HG03139 (cell line): Measurements from ENCODE around the gene FAM124B.
"Not testable (repeated sequence)": the region's sequence is repeated elsewhere in the genome, so short reads cannot be mapped to it uniquely, and the experiment has no call there.

Experiments used
- ATAC-seq: cut with Tn5 transposase; IDR thresholded peaks from one replicate; pipeline ENCODE4 v1.9.1; 2021; ENCODE audit not compliant: unreplicated experiment

FAM124B gene

DNA sequence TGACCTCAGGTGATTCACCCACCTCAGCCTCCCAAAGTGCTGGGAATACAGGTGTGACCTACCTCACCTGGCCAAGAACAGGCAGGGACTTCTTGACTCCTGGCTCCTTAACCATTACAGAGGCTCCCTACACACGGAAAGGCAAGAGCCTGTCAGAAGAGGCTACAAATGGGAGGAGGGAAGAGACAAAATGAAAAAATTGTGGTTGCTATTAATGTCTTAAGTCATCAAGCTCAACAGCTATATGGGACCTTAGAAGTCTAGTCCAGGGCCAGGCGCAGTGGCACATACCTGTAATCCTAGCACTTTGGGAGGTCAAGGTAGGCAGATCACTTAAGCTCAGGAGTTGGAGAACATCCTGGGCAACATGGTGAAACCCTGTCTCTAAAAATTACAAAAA, 11.5 kb upstream of the FAM124B start:
- no peak for ATAC-seq

DNA sequence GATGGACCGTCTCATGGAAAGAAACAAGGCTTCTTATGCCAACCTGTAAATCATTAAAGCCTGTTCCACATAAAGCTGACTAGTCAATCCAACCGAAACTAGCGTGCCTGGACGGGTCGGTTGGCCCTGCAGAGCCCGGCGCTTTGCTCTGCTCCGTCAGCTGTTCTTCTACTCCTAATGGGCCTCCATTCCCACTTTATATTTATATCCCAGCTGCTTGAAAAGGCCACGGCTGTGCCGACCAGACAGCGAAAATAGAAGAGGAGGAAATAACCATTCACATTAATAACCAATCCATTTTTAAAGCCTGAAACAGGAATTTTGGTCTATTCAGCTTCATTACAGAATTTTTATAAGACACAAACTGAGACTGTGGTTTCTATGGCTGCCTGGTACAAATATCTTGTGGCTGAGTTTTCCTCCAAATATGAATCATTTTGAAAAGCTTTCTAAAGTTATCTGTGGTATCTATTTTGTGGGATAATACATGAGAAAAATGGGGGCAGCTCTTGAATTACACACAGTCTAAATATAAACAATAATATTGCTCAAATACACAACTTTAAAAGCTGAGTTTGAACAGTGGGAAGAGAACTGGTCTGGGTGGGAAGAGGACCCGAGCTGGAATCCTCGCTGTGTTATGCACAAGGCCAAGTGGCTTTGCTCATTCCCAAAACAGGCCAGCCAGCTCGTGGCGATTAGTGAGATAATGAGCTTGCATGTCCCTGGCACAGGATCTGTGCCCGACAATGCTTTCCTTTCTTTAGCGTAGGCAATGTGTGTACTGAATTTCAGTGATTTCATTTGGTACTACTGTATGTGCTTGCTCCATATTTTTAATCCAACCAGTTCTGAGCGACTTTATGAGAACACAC, 10.5 kb upstream of the FAM124B start:
- ATAC-seq = no peak

DNA sequence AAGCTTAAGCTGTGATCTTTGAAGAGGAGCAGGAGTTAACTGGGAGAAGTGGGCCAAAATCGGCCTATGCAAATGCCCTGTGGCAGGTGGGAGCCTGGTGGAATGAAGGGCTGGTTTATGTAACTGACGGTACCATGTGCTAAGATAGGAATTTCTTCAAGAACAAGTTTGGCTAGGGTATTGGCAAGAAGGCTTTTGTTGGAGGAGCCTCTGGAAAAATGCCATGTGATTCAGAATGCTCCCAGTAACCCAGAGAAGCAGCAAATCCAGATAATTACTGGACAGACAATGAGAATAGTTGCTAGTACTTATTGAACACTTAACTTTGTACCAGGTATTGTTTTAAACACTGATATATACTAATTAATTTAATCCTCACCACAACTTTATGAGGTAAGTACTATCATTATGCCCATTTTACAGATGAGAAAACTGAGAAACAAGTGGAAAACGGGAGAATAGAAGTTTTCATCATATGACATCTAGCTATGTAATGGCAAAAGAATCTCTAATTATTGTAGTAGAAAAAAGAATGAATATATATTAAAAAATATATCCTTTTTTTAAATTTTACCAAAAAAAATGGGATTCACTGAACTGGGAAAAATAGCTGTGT, 9.1 kb upstream of the FAM124B start:
- no peak for ATAC-seq

GRCh38 chr2:224408676-224409075, 6.8 kb upstream of the FAM124B start:
- no peak for ATAC-seq

- no peak for ATAC-seq
These were observed 5.4 kb upstream of the FAM124B start for GRCh38 chr2:224407241-224407701.

DNA sequence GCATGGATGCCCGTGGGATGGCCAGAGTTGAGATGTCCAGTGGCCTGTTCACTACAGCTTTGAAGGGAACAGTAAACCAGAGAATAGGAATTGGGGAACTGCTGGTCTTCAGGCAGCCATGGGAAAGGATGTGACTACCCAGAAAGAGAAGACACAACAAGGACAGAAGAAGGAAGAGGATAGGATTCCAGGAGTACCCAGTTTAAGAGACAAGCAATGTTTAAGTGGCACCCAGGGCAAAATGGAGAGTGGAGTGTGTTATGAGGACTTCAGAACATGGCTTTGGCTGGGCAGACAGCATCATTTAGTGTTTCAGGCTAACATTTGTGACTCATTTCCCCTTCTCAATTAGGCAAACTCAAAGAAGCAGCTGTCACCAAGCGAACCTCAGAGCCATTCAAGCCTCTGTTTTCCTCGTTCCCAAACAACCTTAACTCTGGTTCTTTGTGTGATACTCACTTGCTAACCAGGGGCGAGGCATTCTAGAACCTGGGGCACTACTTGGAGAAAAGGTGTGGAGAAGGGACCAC, 4.0 kb upstream of the FAM124B start:
- no peak for ATAC-seq

- ATAC-seq = no peak
These were observed 3.5 kb upstream of the FAM124B start for GRCh38 chr2:224405412-224405811.

GRCh38 chr2:224404796-224405195, 2.9 kb upstream of the FAM124B start:
- ATAC-seq = no peak

DNA sequence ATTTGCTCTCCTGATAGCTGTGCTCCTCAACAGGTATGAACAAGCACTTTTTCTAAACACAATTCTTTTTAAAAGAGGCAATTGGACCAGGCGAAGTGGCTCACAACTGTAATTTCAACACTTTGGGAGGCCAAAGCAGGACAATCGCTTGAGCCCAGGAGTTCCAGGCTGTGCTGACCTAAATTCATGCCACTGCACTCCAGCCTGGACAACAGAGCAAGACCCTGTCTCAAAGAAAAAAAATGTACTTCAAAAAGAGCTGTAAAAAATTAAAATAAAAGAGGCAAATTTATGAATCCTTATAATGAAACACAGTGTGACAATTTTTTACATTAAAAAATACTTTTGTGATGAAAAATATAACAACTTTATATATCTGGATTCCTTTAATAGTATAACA, 1.8 kb upstream of the FAM124B start:
- no peak for ATAC-seq

GRCh38 chr2:224400886-224401632, 848 bp downstream of the FAM124B start:
- no peak for ATAC-seq

- ATAC-seq = no peak
These were observed 1.6 kb downstream of the FAM124B start for GRCh38 chr2:224400174-224400810.

DNA sequence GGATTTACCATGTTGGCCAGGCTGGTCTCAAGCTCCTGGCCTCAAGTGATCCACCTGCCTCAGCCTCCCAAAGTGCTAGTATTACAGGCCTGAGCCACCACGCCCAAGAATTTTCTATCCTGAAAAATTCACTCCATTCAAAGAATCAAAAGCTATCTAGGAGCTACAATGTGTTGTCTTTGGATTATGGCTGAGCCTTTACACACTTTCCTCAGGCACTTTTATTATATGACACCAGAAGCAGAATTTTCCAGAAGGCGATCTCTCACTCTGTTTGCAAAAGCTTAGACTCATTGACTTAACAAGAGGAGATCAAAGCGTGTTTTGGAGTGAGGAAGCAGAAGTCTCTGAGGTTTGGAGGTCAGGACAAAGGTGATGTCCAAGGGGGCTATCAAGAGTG, 3.6 kb downstream of the FAM124B start:
- ATAC-seq = no peak

GRCh38 chr2:224397100-224397499, 4.8 kb downstream of the FAM124B start:
- not testable (repeated sequence) for ATAC-seq

DNA sequence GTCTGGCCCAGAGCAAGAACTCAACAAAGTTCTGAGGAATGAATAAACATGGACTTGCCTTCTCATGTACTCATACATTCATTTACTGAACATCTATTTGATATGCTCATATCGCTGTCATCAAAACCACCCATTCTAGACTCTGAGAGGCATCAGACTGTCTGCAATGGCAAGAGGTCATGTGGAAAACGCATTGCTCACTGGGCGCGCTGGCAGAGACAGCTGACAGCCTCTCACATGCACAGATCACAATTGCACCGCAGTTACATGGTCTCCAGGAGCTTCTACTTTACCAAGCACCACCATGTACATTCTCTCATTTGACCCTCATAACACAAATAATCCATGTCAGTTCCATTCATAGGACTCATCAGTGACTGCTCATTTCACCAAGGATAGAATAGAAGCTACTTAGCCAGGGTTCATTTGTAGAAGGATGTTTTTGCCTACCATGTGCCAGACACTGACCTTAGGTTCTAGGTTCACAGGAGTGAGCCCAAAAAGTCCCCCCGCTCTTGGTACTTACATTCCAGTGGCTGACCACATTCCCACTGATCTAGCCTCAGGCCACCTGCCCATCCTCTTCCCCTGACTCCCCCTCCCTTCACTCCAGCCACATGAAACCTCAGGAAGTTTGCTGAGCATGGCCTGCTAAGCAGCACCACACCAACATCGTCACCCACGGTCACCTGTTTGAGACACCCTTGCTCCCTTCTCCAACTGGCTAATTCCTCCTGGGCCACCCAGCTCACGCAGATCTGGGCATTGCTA, 6.1 kb downstream of the FAM124B start:
- no peak for ATAC-seq

DNA sequence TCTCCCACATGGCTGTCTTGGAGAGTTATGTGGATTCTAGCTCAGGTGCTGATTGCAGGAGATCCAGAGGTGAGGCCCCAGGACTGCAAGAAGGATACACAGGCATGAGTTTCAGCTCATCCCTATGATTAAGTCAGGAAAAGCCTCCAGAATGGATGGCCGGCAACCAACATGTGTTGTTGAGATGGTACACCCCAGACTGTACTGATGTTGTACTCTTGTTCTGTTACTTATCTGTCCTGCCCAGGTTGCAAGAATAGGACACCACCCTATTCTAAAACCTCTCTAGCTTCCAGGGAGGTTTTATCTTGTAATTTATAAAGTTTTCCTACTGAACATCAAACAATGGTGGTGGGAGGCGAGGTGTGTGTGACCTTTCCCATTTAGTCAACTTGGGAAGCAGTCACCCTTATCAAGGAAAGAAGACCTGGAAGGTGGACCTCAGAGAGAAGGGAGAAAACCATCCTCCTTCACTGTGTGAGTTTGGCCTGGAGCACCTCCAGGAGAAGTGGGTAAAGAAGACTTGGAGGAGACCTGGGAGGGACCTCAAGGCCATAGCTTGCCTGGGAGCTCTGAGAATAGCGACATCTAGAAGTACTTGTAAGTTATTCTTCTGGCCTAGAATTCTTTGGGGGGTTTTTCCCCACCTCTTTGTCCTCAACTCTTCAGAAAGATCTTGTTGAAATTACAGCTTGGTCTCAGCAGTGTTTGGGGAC, 8.6 kb downstream of the FAM124B start:
- no peak for ATAC-seq

DNA sequence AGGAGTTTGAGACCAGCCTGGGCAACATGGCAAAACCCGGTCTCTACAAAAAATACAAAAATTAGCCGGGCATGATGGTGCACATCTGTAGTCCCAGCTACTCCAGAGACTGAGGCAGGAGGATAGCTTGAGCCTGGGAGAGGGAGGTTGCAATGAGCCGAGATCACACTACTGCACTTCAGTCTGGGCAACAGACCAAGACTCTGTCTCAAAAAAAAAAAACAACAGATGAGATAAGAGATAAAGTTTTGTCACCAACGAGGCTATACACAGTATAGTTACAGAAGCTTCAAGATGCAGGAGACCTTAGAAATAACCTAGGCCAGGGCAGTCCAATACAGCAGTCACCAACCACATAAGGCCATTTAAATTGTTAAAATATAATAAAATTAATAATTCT, 9.4 kb downstream of the FAM124B start:
- no peak for ATAC-seq

DNA sequence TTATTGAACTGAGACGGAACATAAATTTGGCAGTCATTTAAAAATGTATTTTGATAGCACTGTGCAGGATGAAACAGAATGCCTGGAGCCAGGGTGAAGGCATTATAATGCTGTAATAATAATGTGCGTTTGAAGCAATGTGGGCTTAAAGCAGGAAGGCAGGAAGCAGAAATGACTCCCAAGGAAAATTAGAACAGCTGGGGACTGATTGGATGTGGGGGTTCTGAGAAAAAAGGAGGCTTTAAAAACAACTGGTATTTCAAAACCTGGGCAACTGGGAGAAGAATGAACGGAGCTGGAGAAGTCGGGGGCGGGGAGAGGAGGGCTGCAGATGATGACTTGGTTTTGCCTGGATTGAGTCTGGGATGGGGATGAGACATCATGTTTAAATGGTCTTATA, 12.6 kb downstream of the FAM124B start:
- no peak for ATAC-seq

GRCh38 chr2:224386876-224387275, 15.0 kb downstream of the FAM124B start:
- ATAC-seq = no peak

DNA sequence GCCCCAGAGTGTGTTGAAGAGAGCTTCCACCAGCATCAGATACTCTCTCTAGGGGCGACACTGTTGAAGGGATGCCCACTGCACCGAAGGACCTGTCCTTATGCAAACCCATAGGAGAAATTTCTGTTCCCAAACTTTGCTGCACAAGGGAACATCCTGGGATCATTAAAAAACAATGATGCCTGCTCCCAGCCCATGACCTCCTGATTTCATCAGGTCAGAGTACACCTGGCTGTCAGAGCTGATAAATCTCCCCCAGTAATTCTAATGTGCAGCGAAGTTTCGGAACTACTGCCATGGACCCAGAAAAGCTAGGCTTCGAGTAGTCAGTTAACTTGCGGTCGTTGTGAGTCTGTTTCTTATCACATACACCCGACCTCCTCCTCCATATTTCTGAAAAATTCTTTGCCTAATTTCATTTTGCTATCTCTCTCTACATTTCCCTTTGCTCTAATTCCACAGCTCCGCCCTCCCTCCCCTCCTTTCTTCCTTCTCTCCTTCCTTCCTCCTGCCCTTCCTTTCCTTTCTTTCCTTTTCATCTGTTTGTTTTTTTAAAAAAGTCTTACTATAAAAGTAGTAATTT, 18.8 kb downstream of the FAM124B start:
- no peak for ATAC-seq
